HCT116 (cell line): Measurements from ENCODE around the gene ARL5B. TPM values are rescaled to one million over a fixed set of nuclear protein-coding genes. Genes with fewer than 3 reads are reported as not detected.

Experiments
- ATAC-seq: fragments of 200-7000 bp; cut with Tn5 transposase; 2 replicates; pipeline ENCODE4 v1.9.1; 2020; ENCODE audit warnings: mild to moderate bottlenecking, moderate library complexity
- BruUV-seq: library from RNA; stranded (reverse); fragments of 400-500 nt; replicated peaks from 2 replicates; lab custom pipeline; 2021; lab: Mats Ljungman, UMichigan
- CTCF ChIA-PET: fragments of 300-600 bp; sonication (Branson Sonifier 250); formaldehyde crosslinking; loops from one replicate; lab custom pipeline; 2021; ENCODE audit warnings: antibody characterized with exemption; lab: Charles Lee
- POLR2A ChIA-PET: fragments of 300-600, 350-600 bp; sonication (Branson Sonifier 250); formaldehyde crosslinking; loops from one replicate; lab custom pipeline; 2021; ENCODE audit warnings: antibody characterized with exemption; lab: Charles Lee
- RAD21 ChIA-PET, 2 experiments: fragments of 300-600 bp; sonication (Branson Sonifier 250); formaldehyde crosslinking; loops; one replicate each; lab custom pipeline; 2023; ENCODE audit warnings: low total read pairs in 2 of 2; ENCODE audit not compliant: uncharacterized antibody in 2 of 2, unreplicated experiment in 2 of 2, low non-redundant PET in 1 of 2; lab: Charles Lee
- DNase-seq: peaks from one replicate; pipeline ENCODE4 v3.0.0-alpha.2; 2010; ENCODE audit warnings: low read depth, low spot score
- H2AFZ ChIP-seq: fragments of 200-600 bp; shearing (Covaris generic), sonication (generic); 2 replicates; pipeline ENCODE4 v1.6.1; 2017; ENCODE audit warnings: low read depth, mixed run types, mixed read lengths, antibody characterized with exemption, low read length; ENCODE audit not compliant: poor library complexity, severe bottlenecking
- H3K27ac ChIP-seq: 2 replicates; pipeline ENCODE4 v1.5.1; 2012; ENCODE audit warnings: low read depth, low read length
- H3K27me3 ChIP-seq: fragments of 200-600 bp; sonication (generic); 2 replicates; pipeline ENCODE4 v1.6.1; 2016; ENCODE audit warnings: mixed run types, low read length, mixed read lengths; ENCODE audit not compliant: insufficient read depth
- H3K36me3 ChIP-seq, 2 experiments: fragments of 200-500 bp in 1 of 2; fragments of 200-600 bp in 1 of 2; sonication (Bioruptor generic) in 1 of 2; sonication (generic) in 1 of 2; 2 replicates each; pipeline versions ENCODE4 v1.5.1 to v1.6.1; 2014 to 2016; ENCODE audit warnings: low read length in 2 of 2, inconsistent platforms in 1 of 2, mixed read lengths in 1 of 2, mixed run types in 1 of 2; ENCODE audit not compliant: insufficient read depth in 2 of 2, control insufficient read depth in 1 of 2
- H3K4me1 ChIP-seq, 2 experiments: fragments of 200-600 bp in 1 of 2; sonication (generic) in 1 of 2; 2 replicates each; pipeline versions ENCODE4 v1.5.1 to v1.6.1; 2012 to 2017; ENCODE audit warnings: low read length in 2 of 2, inconsistent platforms in 1 of 2, mild to moderate bottlenecking in 1 of 2, mixed read lengths in 1 of 2, mixed run types in 1 of 2, moderate library complexity in 1 of 2; ENCODE audit not compliant: insufficient read depth in 2 of 2, control insufficient read depth in 1 of 2
- H3K4me2 ChIP-seq: fragments of 200-600 bp; sonication (generic); 2 replicates; pipeline ENCODE4 v1.6.1; 2017; ENCODE audit warnings: mixed run types, low read length, mixed read lengths
- H3K4me3 ChIP-seq, 2 experiments: fragments of 200-600 bp in 1 of 2; sonication (generic) in 1 of 2; replicated peaks in 1 of 2; 2 replicates each; pipeline ENCODE4 v1.5.1; 2011 to 2016; ENCODE audit warnings: low read length in 2 of 2, control low read depth in 1 of 2, low read depth in 1 of 2, mild to moderate bottlenecking in 1 of 2, mixed read lengths in 1 of 2, mixed run types in 1 of 2
- H3K79me2 ChIP-seq: fragments of 200-600 bp; sonication (generic); 2 replicates; pipeline ENCODE4 v1.6.1; 2017; ENCODE audit warnings: mild to moderate bottlenecking, mixed run types, low read length, moderate library complexity, mixed read lengths; ENCODE audit not compliant: insufficient read depth
- H3K9ac ChIP-seq: fragments of 200-600 bp; sonication (generic); 2 replicates; pipeline ENCODE4 v1.6.1; 2016; ENCODE audit warnings: low read length, mixed read lengths
- H3K9me2 ChIP-seq: fragments of 200-600 bp; sonication (generic), shearing (Covaris generic); 2 replicates; pipeline ENCODE4 v1.6.1; 2017; ENCODE audit warnings: mixed run types, mild to moderate bottlenecking, moderate library complexity; ENCODE audit not compliant: insufficient read depth
- H3K9me3 ChIP-seq, 2 experiments: fragments of 200-500 bp in 1 of 2; fragments of 200-600 bp in 1 of 2; sonication (Bioruptor generic) in 1 of 2; sonication (generic) in 1 of 2; 2 replicates each; pipeline ENCODE4 v1.6.1; 2014 to 2017; ENCODE audit warnings: low read length in 2 of 2, mixed read lengths in 2 of 2, inconsistent platforms in 1 of 2, low read depth in 1 of 2, mild to moderate bottlenecking in 1 of 2, mixed run types in 1 of 2, moderate library complexity in 1 of 2; ENCODE audit not compliant: control insufficient read depth in 1 of 2, insufficient read depth in 1 of 2
- H4K20me1 ChIP-seq: fragments of 200-600 bp; sonication (generic), shearing (Covaris generic); 2 replicates; pipeline ENCODE4 v1.6.1; 2017; ENCODE audit warnings: mixed run types, mild to moderate bottlenecking, moderate library complexity; ENCODE audit not compliant: insufficient read depth
- CBX3 ChIP-seq: IDR thresholded peaks from 2 replicates; pipeline ENCODE4 v1.6.1; 2012; ENCODE audit warnings: low read depth
- EZH2 ChIP-seq: fragments of 200-600 bp; sonication (generic); IDR thresholded peaks from 2 replicates; pipeline ENCODE4 v1.6.1; 2017; ENCODE audit warnings: antibody characterized with exemption, mixed run types
- SIN3A ChIP-seq: IDR thresholded peaks from 2 replicates; pipeline ENCODE4 v1.6.1; 2012; ENCODE audit warnings: low read depth
- SP1 ChIP-seq: IDR thresholded peaks from 2 replicates; pipeline ENCODE4 v1.6.1; 2012; ENCODE audit warnings: low read depth
- ZFX ChIP-seq: fragments of 450-650 bp; IDR thresholded peaks from 2 replicates; pipeline ENCODE4 v1.6.1; 2017
- intact Hi-C: fragments of 100-400 bp; cut with micrococcal nuclease; formaldehyde crosslinking; loops from 2 replicates; pipeline ENCODE4 v1.10.0; 2022
- total RNA-seq: library from RNA; stranded (reverse); gene quantifications from one replicate; pipeline ENCODE4 v1.2.1, GENCODE V29; 2021; ENCODE audit not compliant: unreplicated experiment
- TF ChIP-seq, protein P1 (sequence below): IDR thresholded peaks from 2 replicates; pipeline ENCODE4 v1.6.1; 2012; ENCODE audit warnings: low read depth
- TF ChIP-seq, protein P2 (sequence below): IDR thresholded peaks from 2 replicates; pipeline ENCODE4 v1.6.1; 2012

The ARL5B gene
- total RNA-seq, 1 experiment from 2014 or later = 21.1 TPM

DNA sequence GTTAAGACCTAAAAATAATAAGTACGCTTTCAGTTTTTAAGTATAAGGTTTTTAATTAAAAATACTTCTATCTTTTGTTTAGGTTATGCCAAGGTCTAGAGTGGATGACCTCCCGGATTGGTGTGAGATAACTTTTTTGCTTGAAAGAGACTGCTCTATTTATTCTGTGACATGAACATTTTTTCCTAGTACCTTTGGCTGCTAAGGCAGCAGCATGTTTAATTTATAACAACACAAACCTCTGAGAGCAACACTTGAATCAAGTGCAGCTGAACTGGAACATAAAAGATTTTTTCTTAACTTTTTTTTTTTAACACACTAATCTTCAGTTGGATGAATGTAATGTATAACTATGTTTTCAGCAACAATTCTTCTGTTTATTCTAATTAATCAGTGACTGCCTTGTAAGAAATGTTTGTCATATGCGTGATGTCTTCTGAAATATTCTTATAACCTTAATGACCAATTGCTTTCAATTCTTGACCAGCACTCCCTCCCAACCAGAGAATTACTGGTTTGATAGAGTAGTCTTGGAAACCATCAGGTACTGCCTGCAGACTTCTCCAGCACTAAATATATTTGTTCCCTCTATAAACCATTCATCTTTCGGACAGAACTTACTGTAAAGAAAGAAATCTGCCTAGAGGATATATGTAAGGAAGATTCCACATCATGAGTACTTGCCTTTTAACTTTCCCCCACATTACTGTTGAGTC lies 16.0 kb downstream of the ARL5B start:
- CTCF ChIA-PET = no interaction called here
- Histone ChIP-seq H3K27me3 (no peaks in the 10 kb centered on the region), H3K36me3 (peaks cover 19 to 36% of the 10 kb centered on the region in 2 experiments; a peak in 3 of 4 replicates), H3K4me1 (no peaks in the 10 kb centered on the region), H3K4me2 (no peak overlapping the region), H3K27ac (no peak overlapping the region), H3K79me2 (peaks cover 28% of the 10 kb centered on the region; the same call in 1 of the 2 replicates), H3K9ac (no peak overlapping the region), H3K9me2 (no peaks in the 10 kb centered on the region), H2AFZ (no peak overlapping the region), H3K4me3 (no peak overlapping the region), H3K9me3 (no peaks in the 10 kb centered on the region), H4K20me1 (no peaks in the 10 kb centered on the region)
- TF ChIP-seq EZH2 (no peak), SIN3A (no peak)
- no TSS peak for BruUV-seq
- RAD21 ChIA-PET = no interaction called here
- no peak for DNase-seq
- ATAC-seq = no peak
- POLR2A ChIA-PET = no interaction called here
- intact Hi-C loops = no loop called here

DNA sequence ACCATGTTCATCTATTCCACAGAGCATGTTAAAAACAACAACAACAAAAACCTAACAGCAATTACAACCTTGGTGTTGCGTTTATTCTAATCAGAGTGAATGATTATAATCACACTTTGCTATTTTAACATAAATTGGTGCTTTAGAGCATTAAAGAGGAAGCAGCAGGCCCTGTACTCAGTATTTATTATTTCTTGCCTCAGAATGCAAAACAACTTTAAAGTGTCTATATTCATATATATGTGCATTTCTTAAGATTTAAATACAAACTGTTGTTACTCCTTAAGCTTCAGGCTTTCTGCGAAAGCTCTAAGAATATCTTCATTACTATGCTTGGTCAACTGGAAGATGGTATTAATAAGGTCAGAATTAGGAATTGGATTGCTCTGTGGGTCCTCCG lies 21.5 kb downstream of the ARL5B start:
- Histone ChIP-seq H3K27ac (no peak overlapping the region), H3K9ac (no peak overlapping the region), H3K4me1 (peaks cover 16 to 51% of the 10 kb centered on the region in 2 experiments), H3K79me2 (no peaks in the 10 kb centered on the region), H3K9me2 (no peaks in the 10 kb centered on the region)
- ChIA-PET RAD21 (no interaction called here), POLR2A (no interaction called here), CTCF (interaction anchor here (0.6 kb wide), 1 partner anchor 14 kb away, joined by 3 read pairs; no protein-coding TSS in a partner anchor)
- DNase-seq = no peak
- TF ChIP-seq, protein P1, sequence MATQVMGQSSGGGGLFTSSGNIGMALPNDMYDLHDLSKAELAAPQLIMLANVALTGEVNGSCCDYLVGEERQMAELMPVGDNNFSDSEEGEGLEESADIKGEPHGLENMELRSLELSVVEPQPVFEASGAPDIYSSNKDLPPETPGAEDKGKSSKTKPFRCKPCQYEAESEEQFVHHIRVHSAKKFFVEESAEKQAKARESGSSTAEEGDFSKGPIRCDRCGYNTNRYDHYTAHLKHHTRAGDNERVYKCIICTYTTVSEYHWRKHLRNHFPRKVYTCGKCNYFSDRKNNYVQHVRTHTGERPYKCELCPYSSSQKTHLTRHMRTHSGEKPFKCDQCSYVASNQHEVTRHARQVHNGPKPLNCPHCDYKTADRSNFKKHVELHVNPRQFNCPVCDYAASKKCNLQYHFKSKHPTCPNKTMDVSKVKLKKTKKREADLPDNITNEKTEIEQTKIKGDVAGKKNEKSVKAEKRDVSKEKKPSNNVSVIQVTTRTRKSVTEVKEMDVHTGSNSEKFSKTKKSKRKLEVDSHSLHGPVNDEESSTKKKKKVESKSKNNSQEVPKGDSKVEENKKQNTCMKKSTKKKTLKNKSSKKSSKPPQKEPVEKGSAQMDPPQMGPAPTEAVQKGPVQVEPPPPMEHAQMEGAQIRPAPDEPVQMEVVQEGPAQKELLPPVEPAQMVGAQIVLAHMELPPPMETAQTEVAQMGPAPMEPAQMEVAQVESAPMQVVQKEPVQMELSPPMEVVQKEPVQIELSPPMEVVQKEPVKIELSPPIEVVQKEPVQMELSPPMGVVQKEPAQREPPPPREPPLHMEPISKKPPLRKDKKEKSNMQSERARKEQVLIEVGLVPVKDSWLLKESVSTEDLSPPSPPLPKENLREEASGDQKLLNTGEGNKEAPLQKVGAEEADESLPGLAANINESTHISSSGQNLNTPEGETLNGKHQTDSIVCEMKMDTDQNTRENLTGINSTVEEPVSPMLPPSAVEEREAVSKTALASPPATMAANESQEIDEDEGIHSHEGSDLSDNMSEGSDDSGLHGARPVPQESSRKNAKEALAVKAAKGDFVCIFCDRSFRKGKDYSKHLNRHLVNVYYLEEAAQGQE = no peak
- TF ChIP-seq SIN3A = no peak
- no peak for TF ChIP-seq EZH2
- no peak for TF ChIP-seq ZFX
- TF ChIP-seq SP1 = no peak
- TF ChIP-seq, protein P2, sequence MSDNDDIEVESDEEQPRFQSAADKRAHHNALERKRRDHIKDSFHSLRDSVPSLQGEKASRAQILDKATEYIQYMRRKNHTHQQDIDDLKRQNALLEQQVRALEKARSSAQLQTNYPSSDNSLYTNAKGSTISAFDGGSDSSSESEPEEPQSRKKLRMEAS = no peak
- TF ChIP-seq CBX3 = no peak
- TF ChIP-seq, all 23 proteins: peak for 0
- H2AFZ ChIP-seq = no peak overlapping the region
- 0 out of 2 replicates have a peak overlapping the region, but pooled peaks have one; percentile 60 for H3K4me2 ChIP-seq
- H3K4me3 ChIP-seq = no peak overlapping the region
- BruUV-seq = no TSS peak
- no peaks in the 10 kb centered on the region for H4K20me1 ChIP-seq
- no peaks in the 10 kb centered on the region for H3K27me3 ChIP-seq
- ATAC-seq = no peak
- intact Hi-C loops = no loop called here
- peaks cover 2 to 3% of the 10 kb centered on the region in 2 experiments; a peak in 3 of 4 replicates for H3K36me3 ChIP-seq
- H3K9me3 ChIP-seq = no peaks in the 10 kb centered on the region
